Measurements from ENCODE around the gene CCDC57.

The CCDC57 gene

DNA sequence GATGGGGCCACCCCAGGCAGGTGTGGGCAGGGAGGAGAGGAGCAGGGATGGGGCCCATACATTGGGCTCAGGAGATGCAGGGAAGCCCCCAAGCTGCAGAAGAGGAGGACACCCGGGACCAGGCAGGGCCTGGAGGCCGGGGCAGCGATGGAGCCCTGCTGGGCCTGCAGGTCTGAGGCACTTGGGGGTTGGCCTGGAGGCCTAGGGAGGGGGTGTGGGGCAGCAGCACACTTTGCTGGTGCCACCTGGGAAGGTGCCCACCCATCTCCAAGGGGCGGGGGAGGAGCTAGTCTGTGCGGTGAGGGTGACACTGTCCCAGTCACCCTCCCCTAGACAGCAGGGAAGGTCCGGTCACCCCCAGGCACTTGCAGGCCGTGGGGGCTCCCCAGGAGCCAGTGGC, 6.4 kb upstream of the CCDC57 start:
- no peak for TF ChIP-seq EZH2phosphoT487 (IDR thresholded peaks at IDR 0.05; ENCODE audit: low read length)
- TF ChIP-seq, protein P1, sequence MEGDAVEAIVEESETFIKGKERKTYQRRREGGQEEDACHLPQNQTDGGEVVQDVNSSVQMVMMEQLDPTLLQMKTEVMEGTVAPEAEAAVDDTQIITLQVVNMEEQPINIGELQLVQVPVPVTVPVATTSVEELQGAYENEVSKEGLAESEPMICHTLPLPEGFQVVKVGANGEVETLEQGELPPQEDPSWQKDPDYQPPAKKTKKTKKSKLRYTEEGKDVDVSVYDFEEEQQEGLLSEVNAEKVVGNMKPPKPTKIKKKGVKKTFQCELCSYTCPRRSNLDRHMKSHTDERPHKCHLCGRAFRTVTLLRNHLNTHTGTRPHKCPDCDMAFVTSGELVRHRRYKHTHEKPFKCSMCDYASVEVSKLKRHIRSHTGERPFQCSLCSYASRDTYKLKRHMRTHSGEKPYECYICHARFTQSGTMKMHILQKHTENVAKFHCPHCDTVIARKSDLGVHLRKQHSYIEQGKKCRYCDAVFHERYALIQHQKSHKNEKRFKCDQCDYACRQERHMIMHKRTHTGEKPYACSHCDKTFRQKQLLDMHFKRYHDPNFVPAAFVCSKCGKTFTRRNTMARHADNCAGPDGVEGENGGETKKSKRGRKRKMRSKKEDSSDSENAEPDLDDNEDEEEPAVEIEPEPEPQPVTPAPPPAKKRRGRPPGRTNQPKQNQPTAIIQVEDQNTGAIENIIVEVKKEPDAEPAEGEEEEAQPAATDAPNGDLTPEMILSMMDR (IDR thresholded peaks at IDR 0.05; ENCODE audit: low read length): no peak
- TF ChIP-seq EZH2 (optimal IDR thresholded peaks at IDR 0.05; ENCODE audit: low read depth, low read length): no peak
- H3K79me2 ChIP-seq (ENCODE audit: low read length): no peaks in the 10 kb centered on the region
- H2AFZ ChIP-seq (ENCODE audit: low read length): no peak overlapping the region
- no peak overlapping the region for H3K9ac ChIP-seq (ENCODE audit: low read length)
- H3K27ac ChIP-seq (ENCODE audit: low read length): no peak overlapping the region
- H3K9me3 ChIP-seq (replicated peaks; ENCODE audit: insufficient read depth, low read length): no peaks in the 10 kb centered on the region
- no peak overlapping the region for H3K4me3 ChIP-seq (ENCODE audit: low read length)
- DNase-seq: no peak
- H3K9me2 ChIP-seq (replicated peaks; ENCODE audit: insufficient read depth, low read length): no peaks in the 10 kb centered on the region
- 0 out of 2 replicates have a peak, but pooled peaks cover 3% of the 10 kb centered on the region for H3K27me3 ChIP-seq (replicated peaks; ENCODE audit: insufficient read depth, low read length)
- peaks cover 14% of the 10 kb centered on the region for H3K4me1 ChIP-seq (ENCODE audit: low read length)
- H3K36me3 ChIP-seq (replicated peaks; ENCODE audit: insufficient read depth, low read length): no peaks in the 10 kb centered on the region
- H4K20me1 ChIP-seq (ENCODE audit: insufficient read depth, low read length): no peaks in the 10 kb centered on the region
- no peaks in the 10 kb centered on the region for H3F3A ChIP-seq (ENCODE audit: insufficient read depth, low read length)
- H3K4me2 ChIP-seq (ENCODE audit: low read depth, low read length): no peak overlapping the region

DNA sequence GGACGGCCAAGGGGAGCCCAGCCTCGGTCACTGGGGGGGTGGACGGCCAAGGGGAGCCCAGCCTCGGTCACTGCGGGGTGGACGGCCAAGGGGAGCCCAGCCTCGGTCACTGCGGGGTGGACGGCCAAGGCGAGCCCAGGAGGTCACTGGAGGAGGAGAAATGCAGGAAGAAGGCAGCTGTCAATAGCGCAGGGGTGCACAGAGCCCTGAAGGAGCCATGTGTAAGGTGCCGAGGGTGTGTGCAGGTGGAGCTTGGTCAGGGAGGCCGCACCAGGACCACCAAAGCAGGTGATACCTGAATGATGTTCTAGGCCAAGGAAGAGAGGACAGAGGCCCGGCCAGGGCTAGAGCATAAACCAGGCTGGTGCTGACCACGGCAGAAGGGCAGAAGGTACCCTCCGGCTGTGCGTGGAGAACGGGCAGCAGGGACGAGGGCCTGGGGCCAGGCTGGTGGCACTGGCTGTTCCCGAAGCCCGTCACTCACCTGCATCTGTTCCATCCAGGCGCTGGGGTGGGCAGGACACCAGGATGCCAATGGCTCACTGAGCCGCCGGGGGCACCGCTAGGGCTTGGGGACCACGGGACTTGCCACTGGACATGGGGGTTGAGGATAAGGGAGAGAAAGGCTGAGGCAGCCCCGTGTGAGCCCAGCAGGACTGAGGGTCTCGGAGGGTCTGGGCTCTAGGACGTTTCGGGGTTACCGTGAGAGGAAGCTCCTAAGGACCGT, 5.9 kb upstream of the CCDC57 start:
- H3K4me1 ChIP-seq (ENCODE audit: low read length): peaks cover 14% of the 10 kb centered on the region
- TF ChIP-seq, protein P1 (IDR thresholded peaks at IDR 0.05; ENCODE audit: low read length): no peak
- TF ChIP-seq EZH2phosphoT487 (IDR thresholded peaks at IDR 0.05; ENCODE audit: low read length) (no peak), EZH2 (optimal IDR thresholded peaks at IDR 0.05; ENCODE audit: low read depth, low read length) (no peak)
- no peaks in the 10 kb centered on the region for H3K9me3 ChIP-seq (replicated peaks; ENCODE audit: insufficient read depth, low read length)
- no peaks in the 10 kb centered on the region for H3K9me2 ChIP-seq (replicated peaks; ENCODE audit: insufficient read depth, low read length)
- H3K9ac ChIP-seq (ENCODE audit: low read length): no peak overlapping the region
- H3K4me3 ChIP-seq (ENCODE audit: low read length): no peak overlapping the region
- H3K36me3 ChIP-seq (replicated peaks; ENCODE audit: insufficient read depth, low read length): no peaks in the 10 kb centered on the region
- DNase-seq: no peak
- 0 out of 2 replicates have a peak, but pooled peaks cover 3% of the 10 kb centered on the region for H3K27me3 ChIP-seq (replicated peaks; ENCODE audit: insufficient read depth, low read length)
- no peak overlapping the region for H3K27ac ChIP-seq (ENCODE audit: low read length)
- no peak overlapping the region for H2AFZ ChIP-seq (ENCODE audit: low read length)
- H3K4me2 ChIP-seq (ENCODE audit: low read depth, low read length): no peak overlapping the region
- no peaks in the 10 kb centered on the region for H3F3A ChIP-seq (ENCODE audit: insufficient read depth, low read length)
- H4K20me1 ChIP-seq (ENCODE audit: insufficient read depth, low read length): no peaks in the 10 kb centered on the region
- H3K79me2 ChIP-seq (ENCODE audit: low read length): no peaks in the 10 kb centered on the region

DNA sequence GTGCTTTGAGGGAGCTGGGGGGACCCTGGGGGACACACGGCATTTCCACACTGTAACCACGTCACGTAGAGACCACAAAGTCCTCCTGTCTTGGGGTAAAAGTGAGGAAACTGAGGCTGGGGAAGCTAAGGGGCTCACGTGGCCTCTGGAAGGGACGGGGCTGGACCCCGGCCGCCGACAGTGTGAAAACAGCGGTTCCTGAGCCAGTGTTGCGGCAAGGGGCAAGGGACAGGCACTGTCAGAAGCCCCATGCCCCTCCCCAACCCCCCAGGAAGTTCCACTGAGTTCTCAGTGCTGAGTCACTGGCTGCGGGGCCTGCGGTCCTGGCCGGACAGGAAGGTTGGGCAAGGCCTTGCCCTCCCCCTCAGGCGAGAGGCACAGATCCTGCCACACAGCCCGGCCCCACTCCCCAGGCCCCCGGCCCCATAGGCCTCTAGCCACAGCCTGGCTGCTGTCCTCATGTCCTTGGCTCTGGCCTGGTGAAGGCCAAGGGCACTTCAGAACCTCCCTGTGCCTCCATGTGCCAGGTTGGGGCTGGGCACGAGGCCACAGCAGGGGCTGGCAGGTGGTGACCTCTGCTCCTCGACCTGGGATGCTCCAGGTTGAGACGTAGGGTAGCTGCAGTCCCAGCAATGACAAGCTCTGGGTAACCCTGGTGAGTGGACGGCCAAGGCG, 5.0 kb upstream of the CCDC57 start:
- Histone ChIP-seq H3K79me2 (ENCODE audit: low read length) (no peaks in the 10 kb centered on the region), H3K9me2 (replicated peaks; ENCODE audit: insufficient read depth, low read length) (no peaks in the 10 kb centered on the region), H3K4me1 (ENCODE audit: low read length) (peaks cover 14% of the 10 kb centered on the region), H3K27ac (ENCODE audit: low read length) (no peak overlapping the region), H3K9ac (ENCODE audit: low read length) (no peak overlapping the region), H4K20me1 (ENCODE audit: insufficient read depth, low read length) (no peaks in the 10 kb centered on the region), H3K9me3 (replicated peaks; ENCODE audit: insufficient read depth, low read length) (no peaks in the 10 kb centered on the region), H3K4me2 (ENCODE audit: low read depth, low read length) (no peak overlapping the region), H3K36me3 (replicated peaks; ENCODE audit: insufficient read depth, low read length) (no peaks in the 10 kb centered on the region), H2AFZ (ENCODE audit: low read length) (no peak overlapping the region), H3F3A (ENCODE audit: insufficient read depth, low read length) (no peaks in the 10 kb centered on the region), H3K27me3 (replicated peaks; ENCODE audit: insufficient read depth, low read length) (0 out of 2 replicates have a peak, but pooled peaks cover 3% of the 10 kb centered on the region), H3K4me3 (ENCODE audit: low read length) (no peak overlapping the region)
- DNase-seq: no peak
- TF ChIP-seq EZH2phosphoT487 (IDR thresholded peaks at IDR 0.05; ENCODE audit: low read length) (no peak), EZH2 (optimal IDR thresholded peaks at IDR 0.05; ENCODE audit: low read depth, low read length) (no peak)
- TF ChIP-seq, protein P1 (IDR thresholded peaks at IDR 0.05; ENCODE audit: low read length): no peak

All from MM.1S (cell line).